K562 (cell line): ENCODE measurements around the gene COL4A1. TPM values are rescaled to one million over a fixed set of nuclear protein-coding genes. Genes with fewer than 3 reads are reported as not detected.

Experiments
- ATAC-seq: fragments of 200-7000 bp; cut with Tn5 transposase; 3 replicates; pipeline ENCODE4 v1.9.1; 2020; ENCODE audit warnings: moderate library complexity
- BruUV-seq: library from RNA; stranded (reverse); fragments of 400-500 nt; replicated peaks from 2 replicates; lab custom pipeline; 2021; lab: Mats Ljungman, UMichigan
- CTCF ChIA-PET: fragments of 300-600 bp; formaldehyde crosslinking; extraction: SDS; loops from one replicate; lab custom pipeline; 2021; ENCODE audit warnings: low intra/inter-chr PET ratio; lab: Yijun Ruan, JAX
- POLR2A ChIA-PET: fragments of 300-600, 350-650 bp; sonication (Branson Sonifier 250); formaldehyde crosslinking; extraction: SDS; loops from one replicate; lab custom pipeline; 2021; ENCODE audit warnings: antibody characterized with exemption, inconsistent platforms; lab: Yijun Ruan, JAX
- DNase-seq, 4 experiments: peaks; one replicate each; pipeline versions ENCODE4 v3.0.0 to v3.0.0-alpha.2; 2011 to 2018; ENCODE audit warnings: low spot score in 3 of 4, mixed read lengths in 3 of 4; ENCODE audit errors: extremely low read depth in 1 of 4
- FAIRE-seq: peaks from 2 replicates; lab custom pipeline; 2011; peaks lifted over from hg19 to GRCh38; lab: Jason Lieb, UNC
- H2AFZ ChIP-seq: 2 replicates; pipeline ENCODE4 v1.6.0; 2011; ENCODE audit warnings: low read depth, low read length, control low read depth, inconsistent platforms
- H3K27ac ChIP-seq: fragments of 200-600 bp; 3 replicates; pipeline ENCODE4 v1.8.0; 2011; ENCODE audit warnings: low read depth, mild to moderate bottlenecking, control low read depth, inconsistent platforms, low read length, moderate library complexity, mixed read lengths; ENCODE audit errors: extremely low read depth
- H3K27me3 ChIP-seq, 2 experiments: fragments of 300-600 bp in 1 of 2; 2 replicates in 1 of 2; 3 replicates in 1 of 2; pipeline versions ENCODE4 v1.6.0 to v1.8.0; 2011; ENCODE audit warnings: inconsistent platforms in 2 of 2, low read length in 2 of 2, mild to moderate bottlenecking in 1 of 2, mixed read lengths in 1 of 2, moderate library complexity in 1 of 2; ENCODE audit not compliant: control insufficient read depth in 2 of 2, insufficient read depth in 2 of 2
- H3K36me3 ChIP-seq: fragments of 300-600 bp; 3 replicates; pipeline ENCODE4 v1.8.0; 2011; ENCODE audit warnings: mild to moderate bottlenecking, low read length, inconsistent platforms; ENCODE audit not compliant: control insufficient read depth, insufficient read depth
- H3K4me1 ChIP-seq, 2 experiments: fragments of 200-600 bp in 1 of 2; replicated peaks in 1 of 2; 2 replicates in 1 of 2; 3 replicates in 1 of 2; pipeline versions ENCODE4 v1.5.1 to v1.8.0; 2011; ENCODE audit warnings: inconsistent platforms in 2 of 2, low read length in 2 of 2, mild to moderate bottlenecking in 1 of 2, mixed read lengths in 1 of 2, moderate library complexity in 1 of 2; ENCODE audit not compliant: control insufficient read depth in 2 of 2, insufficient read depth in 2 of 2
- H3K4me2 ChIP-seq: 2 replicates; pipeline ENCODE4 v1.6.1; 2011; ENCODE audit warnings: low read length, control low read depth, inconsistent platforms, mixed read lengths; ENCODE audit not compliant: insufficient read depth
- H3K4me3 ChIP-seq: fragments of 200-600 bp; sonication (generic), shearing (Covaris generic); 2 replicates; pipeline ENCODE4 v1.5.1; 2016; ENCODE audit warnings: control low read depth, inconsistent platforms
- H3K79me2 ChIP-seq: fragments of 200-600 bp; 3 replicates; pipeline ENCODE4 v1.8.0; 2011; ENCODE audit warnings: low read length, inconsistent platforms; ENCODE audit not compliant: control insufficient read depth, insufficient read depth
- H3K9ac ChIP-seq, 2 experiments: 2 replicates each; pipeline versions ENCODE4 v1.6.0 to v1.6.1; 2011; ENCODE audit warnings: low read depth in 2 of 2, low read length in 2 of 2, control low read depth in 1 of 2, inconsistent platforms in 1 of 2, mild to moderate bottlenecking in 1 of 2, mixed read lengths in 1 of 2; ENCODE audit not compliant: insufficient read depth in 1 of 2
- H3K9me1 ChIP-seq: one replicate; pipeline ENCODE4 v1.6.0; 2011; ENCODE audit warnings: inconsistent platforms, mild to moderate bottlenecking, low read length, moderate library complexity; ENCODE audit not compliant: control insufficient read depth, insufficient read depth
- H3K9me3 ChIP-seq: replicated peaks from 2 replicates; pipeline ENCODE4 v1.5.1; 2011; ENCODE audit warnings: low read depth, low read length, inconsistent platforms; ENCODE audit not compliant: control insufficient read depth, insufficient read depth
- H4K20me1 ChIP-seq: replicated peaks from 2 replicates; pipeline ENCODE4 v1.6.1; 2011; ENCODE audit warnings: low read length, inconsistent platforms, mixed read lengths; ENCODE audit not compliant: control insufficient read depth, insufficient read depth
- C11orf30 ChIP-seq: fragments of 450-650 bp; IDR thresholded peaks from 2 replicates; pipeline ENCODE4 v1.6.1; 2016; ENCODE audit warnings: low read depth, mild to moderate bottlenecking
- CREB1 ChIP-seq, 2 experiments: sonication (generic) in 1 of 2; formaldehyde crosslinking in 1 of 2; IDR thresholded peaks; 2 replicates each; pipeline versions ENCODE4 v1.6.1 to v1.8.0; 2012 to 2022; ENCODE audit warnings: inconsistent platforms in 1 of 2, mild to moderate bottlenecking in 1 of 2, missing genetic modification reagents in 1 of 2, moderate library complexity in 1 of 2
- CXXC5 ChIP-seq: fragments of 250-450 bp; sonication (Bioruptor Pico); IDR thresholded peaks from 2 replicates; pipeline ENCODE4 v1.8.0; 2022; ENCODE audit warnings: inconsistent platforms, mild to moderate bottlenecking, moderate library complexity
- EP400 ChIP-seq: fragments of 450-650 bp; IDR thresholded peaks from 2 replicates; pipeline ENCODE4 v1.6.1; 2017; ENCODE audit warnings: antibody characterized with exemption, mild to moderate bottlenecking, moderate library complexity
- HES1 ChIP-seq: fragments of 450-650 bp; IDR thresholded peaks from 2 replicates; pipeline ENCODE4 v1.6.1; 2016; ENCODE audit warnings: low read depth, mild to moderate bottlenecking, moderate library complexity
- JUN ChIP-seq, 2 experiments: sonication (generic) in 1 of 2; formaldehyde crosslinking in 1 of 2; IDR thresholded peaks; 2 replicates each; pipeline versions ENCODE4 v1.6.1 to v1.8.0; 2012 to 2022; ENCODE audit warnings: borderline replicate concordance in 2 of 2, mild to moderate bottlenecking in 2 of 2, improper control_type of control experiment in 1 of 2, low read depth in 1 of 2, low read length in 1 of 2, missing genetic modification reagents in 1 of 2
- JUND ChIP-seq, 2 experiments: IDR thresholded peaks; 2 replicates in 1 of 2; 3 replicates in 1 of 2; pipeline ENCODE4 v1.6.1; 2011; ENCODE audit warnings: borderline replicate concordance in 2 of 2, low read depth in 2 of 2, low read length in 2 of 2, improper control_type of control experiment in 1 of 2, missing biosample characterization in 1 of 2, missing genetic modification characterization in 1 of 2, missing genetic modification reagents in 1 of 2
- L3MBTL2 ChIP-seq: fragments of 450-650 bp; IDR thresholded peaks from 2 replicates; pipeline ENCODE4 v1.6.1; 2016; ENCODE audit warnings: mild to moderate bottlenecking, moderate library complexity
- NRF1 ChIP-seq, 2 experiments: fragments of 450-650 bp; IDR thresholded peaks in 1 of 2; conservative IDR thresholded peaks in 1 of 2; 2 replicates each; pipeline ENCODE4 v1.6.1; 2014; ENCODE audit warnings: mild to moderate bottlenecking in 2 of 2
- TFAP4 ChIP-seq: sonication (generic); formaldehyde crosslinking; IDR thresholded peaks from 2 replicates; pipeline ENCODE4 v1.8.0; 2022; ENCODE audit warnings: missing genetic modification reagents, mild to moderate bottlenecking, moderate library complexity, borderline replicate concordance
- ZNF57 ChIP-seq: fragments of 450-650 bp; formaldehyde crosslinking; IDR thresholded peaks from 2 replicates; pipeline ENCODE4 v1.4.0; 2020; ENCODE audit warnings: mild to moderate bottlenecking, moderate library complexity
- WGBS: fragments of 100-300 bp; shearing (Covaris generic); methylation state at CpG from one replicate; pipeline ENCODE4 v1.1.6; 2016; ENCODE audit warnings: low coverage, mixed read lengths; ENCODE audit not compliant: insufficient coverage; ENCODE audit errors: missing lambda C conversion rate; 5-methylcytosine and 5-hydroxymethylcytosine counted together
- in situ Hi-C: fragments of 300-500 bp; cut with MboI; formaldehyde crosslinking; loops from 4 replicates; pipeline ENCODE4 v1.15.0; 2018; ENCODE audit warnings: inconsistent platforms, mixed read lengths
- intact Hi-C: fragments of 100-400 bp; cut with micrococcal nuclease; formaldehyde crosslinking; loops from 2 replicates; pipeline ENCODE4 v1.14.2; 2022
- polyA plus RNA-seq, 8 experiments: library from polyadenylated mRNA; depleted of rRNA in 4 of 8; stranded (reverse) in 5 of 8; unstranded in 3 of 8; fragments of >200 nt; fragmentation: Nextera tagmentation in 2 of 8; fragmentation: Illumina TruSeq in 1 of 8; extraction: Ambion mirVana in 2 of 8; extraction: Trizol in 1 of 8; gene quantifications; 2 replicates each; pipeline versions ENCODE4 v1.2.1 to v1.2.3, GENCODE V29; 2011 to 2014; ENCODE audit warnings: inconsistent platforms in 1 of 8, missing spikeins in 1 of 8
- total RNA-seq, 7 experiments: library from RNA; depleted of rRNA in 6 of 7; stranded (reverse); fragments of >200 nt in 6 of 7; fragmentation: Illumina TruSeq in 2 of 7; extraction: Trizol in 2 of 7; gene quantifications; 2 replicates each; pipeline versions ENCODE4 v1.2.1 to v1.2.3, GENCODE V29; 2011 to 2021; ENCODE audit warnings: low replicate concordance in 1 of 7
- TF ChIP-seq, protein P1 (sequence below), 3 experiments: fragments of 200-800 bp in 1 of 3; fragments of 250-450 bp in 1 of 3; fragments of 450-650 bp in 1 of 3; sonication (Bioruptor Pico) in 1 of 3; sonication (Bioruptor generic) in 1 of 3; formaldehyde crosslinking in 1 of 3; IDR thresholded peaks; 2 replicates each; pipeline versions ENCODE4 v1.6.1 to v1.8.0; 2016 to 2022; ENCODE audit warnings: mild to moderate bottlenecking in 2 of 3, missing genetic modification characterization in 2 of 3, missing compliant biosample characterization in 1 of 3, moderate library complexity in 1 of 3

COL4A1 gene
- total and polyA plus RNA-seq, 9 of the 15 experiments (the other 6 are each of a cell fraction or from before 2014, with no cell fraction given), result 0.35 TPM; not detected in 8

GRCh38 chr13:110138010-110138699 is 168.8 kb downstream of the COL4A1 start:
- H2AFZ ChIP-seq, result peak overlapping the region; percentile 66
- H3K36me3 ChIP-seq, result no peaks in the 10 kb centered on the region
- peak overlapping the region; percentile 73 for H3K4me2 ChIP-seq
- H3K4me3 ChIP-seq, result peak overlapping the region; percentile 41
- H3K9ac ChIP-seq, result peak overlapping the region; percentile 4 to 71; a peak in 2 of 4 replicates
- no TSS peak for BruUV-seq
- 0 out of 3 replicates have a peak overlapping the region, but pooled peaks have one; percentile 38 for H3K27ac ChIP-seq
- ATAC-seq, result peak; percentile 78
- no peak for FAIRE-seq
- intact Hi-C loops, result no loop called here
- in situ Hi-C loops, result no loop called here
- H3K79me2 ChIP-seq, result no peaks in the 10 kb centered on the region
- WGBS, result under 1% methylated on average over 13 of the region's 60 CpGs
- no peaks in the 10 kb centered on the region for H3K9me1 ChIP-seq
- CTCF ChIA-PET, result interaction anchor here (1.1 kb wide), 1 partner anchor 1175 kb away, joined by 3 read pairs; no protein-coding TSS in a partner anchor
- POLR2A ChIA-PET, result interaction anchor here (0.6 kb wide), 1 partner anchor 16 kb away, joined by 3 read pairs; no protein-coding TSS in a partner anchor
- no peaks in the 10 kb centered on the region for H4K20me1 ChIP-seq
- peak; percentile 21 to 56 (median 38) for DNase-seq
- no peaks in the 10 kb centered on the region for H3K9me3 ChIP-seq
- H3K27me3 ChIP-seq, result peaks cover 0 to 22% of the 10 kb centered on the region in 2 experiments; a peak in 3 of 5 replicates
- peaks cover 2 to 9% of the 10 kb centered on the region in 2 experiments; a peak in 3 of 5 replicates for H3K4me1 ChIP-seq
- TF ChIP-seq TFAP4 (0 out of 2 replicates have a peak, but pooled peaks have one; percentile 30), HES1 (peak; percentile 60; the same call in 1 of the 2 replicates), C11orf30 (0 out of 2 replicates have a peak, but pooled peaks have one; percentile 19), JUN (IDR thresholded peaks at IDR 0.05; ENCODE audit: borderline replicate concordance, low read depth, low read length) (0 out of 2 replicates have a peak, but pooled peaks have one; percentile 24), JUN (CRISPR knock-in tag; IDR thresholded peaks at IDR 0.05; ENCODE audit: borderline replicate concordance) (no peak), ZNF57 (CRISPR knock-in tag) (no peak), L3MBTL2 (0 out of 2 replicates have a peak, but pooled peaks have one; percentile 39), CREB1 (IDR thresholded peaks at IDR 0.05) (peak; percentile 69), CREB1 (CRISPR knock-in tag; IDR thresholded peaks at IDR 0.05) (no peak), EP400 (peak; percentile 26; the same call in 1 of the 2 replicates), JUND (IDR thresholded peaks at IDR 0.05; ENCODE audit: borderline replicate concordance, low read depth, low read length) (peak; percentile 77; the same call in 1 of the 2 replicates), JUND (tag; IDR thresholded peaks at IDR 0.05; ENCODE audit: borderline replicate concordance, low read depth, low read length) (peak; percentile 61; the same call in 1 of the 3 replicates), CXXC5 (CRISPR knock-in tag) (0 out of 2 replicates have a peak, but pooled peaks have one; percentile 7), NRF1 (conservative IDR thresholded peaks at IDR 0.05 in 1 of 2, IDR thresholded peaks at IDR 0.05 in 1 of 2) (peak in 1 of 2 experiments; percentile 53; a peak in 2 of 4 replicates)
- TF ChIP-seq, protein P1, sequence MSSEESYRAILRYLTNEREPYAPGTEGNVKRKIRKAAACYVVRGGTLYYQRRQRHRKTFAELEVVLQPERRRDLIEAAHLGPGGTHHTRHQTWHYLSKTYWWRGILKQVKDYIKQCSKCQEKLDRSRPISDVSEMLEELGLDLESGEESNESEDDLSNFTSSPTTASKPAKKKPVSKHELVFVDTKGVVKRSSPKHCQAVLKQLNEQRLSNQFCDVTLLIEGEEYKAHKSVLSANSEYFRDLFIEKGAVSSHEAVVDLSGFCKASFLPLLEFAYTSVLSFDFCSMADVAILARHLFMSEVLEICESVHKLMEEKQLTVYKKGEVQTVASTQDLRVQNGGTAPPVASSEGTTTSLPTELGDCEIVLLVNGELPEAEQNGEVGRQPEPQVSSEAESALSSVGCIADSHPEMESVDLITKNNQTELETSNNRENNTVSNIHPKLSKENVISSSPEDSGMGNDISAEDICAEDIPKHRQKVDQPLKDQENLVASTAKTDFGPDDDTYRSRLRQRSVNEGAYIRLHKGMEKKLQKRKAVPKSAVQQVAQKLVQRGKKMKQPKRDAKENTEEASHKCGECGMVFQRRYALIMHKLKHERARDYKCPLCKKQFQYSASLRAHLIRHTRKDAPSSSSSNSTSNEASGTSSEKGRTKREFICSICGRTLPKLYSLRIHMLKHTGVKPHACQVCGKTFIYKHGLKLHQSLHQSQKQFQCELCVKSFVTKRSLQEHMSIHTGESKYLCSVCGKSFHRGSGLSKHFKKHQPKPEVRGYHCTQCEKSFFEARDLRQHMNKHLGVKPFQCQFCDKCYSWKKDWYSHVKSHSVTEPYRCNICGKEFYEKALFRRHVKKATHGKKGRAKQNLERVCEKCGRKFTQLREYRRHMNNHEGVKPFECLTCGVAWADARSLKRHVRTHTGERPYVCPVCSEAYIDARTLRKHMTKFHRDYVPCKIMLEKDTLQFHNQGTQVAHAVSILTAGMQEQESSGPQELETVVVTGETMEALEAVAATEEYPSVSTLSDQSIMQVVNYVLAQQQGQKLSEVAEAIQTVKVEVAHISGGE (CRISPR knock-in tag; IDR thresholded peaks at IDR 0.05), result peak in 1 of 3 experiments; percentile 61; a peak in 2 of 6 replicates
